H1 (cell line): Measurements from ENCODE around the gene NSA2.

Source experiments
- FOSL1 ChIP-seq: IDR thresholded peaks from 2 replicates; pipeline ENCODE4 v1.6.1; 2011; ENCODE audit warnings: mild to moderate bottlenecking, low read depth, low read length, moderate library complexity; ENCODE audit not compliant: insufficient read depth
- POLR2A ChIP-seq, 2 experiments: IDR thresholded peaks; 1 replicate in 1 of 2; 2 replicates in 1 of 2; pipeline ENCODE4 v1.6.1; 2011; ENCODE audit warnings: low read depth in 2 of 2, low read length in 2 of 2, mild to moderate bottlenecking in 2 of 2; ENCODE audit errors: control extremely low read depth in 1 of 2
- TEAD4 ChIP-seq: IDR thresholded peaks from 2 replicates; pipeline ENCODE4 v1.6.1; 2012; ENCODE audit warnings: low read depth, low read length, inconsistent platforms, mixed read lengths
- TF ChIP-seq, protein P1 (sequence below), 3 experiments: IDR thresholded peaks; 1 replicate in 2 of 3; 2 replicates in 1 of 3; pipeline versions ENCODE4 v1.5.1 to v1.6.1; 2011; ENCODE audit warnings: low read length in 3 of 3, mild to moderate bottlenecking in 3 of 3, inconsistent platforms in 2 of 3, low read depth in 1 of 3, moderate library complexity in 1 of 3; ENCODE audit not compliant: insufficient read depth in 1 of 3; ENCODE audit errors: control extremely low read depth in 1 of 3

DNA sequence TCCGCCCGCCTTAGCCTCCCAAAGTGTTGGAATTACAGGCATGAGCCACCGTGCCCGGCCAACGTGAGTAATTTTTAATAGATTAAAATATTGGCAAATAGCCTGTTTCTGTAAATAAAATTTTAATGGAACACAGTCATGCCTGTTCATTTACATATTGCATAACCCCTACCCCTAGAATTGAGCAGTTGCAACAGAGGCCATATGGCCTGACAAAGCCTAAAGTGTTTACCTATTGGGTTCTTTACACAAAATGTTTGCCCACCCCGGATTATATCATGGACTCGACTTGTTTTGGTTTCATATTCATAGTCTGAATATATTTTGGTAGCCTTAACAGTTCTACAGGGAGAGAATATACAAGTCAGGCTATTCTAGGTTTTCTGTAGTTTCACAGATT lies 5.3 kb downstream of the NSA2 start:
- TF ChIP-seq TEAD4 (no peak), POLR2A (IDR thresholded peaks at IDR 0.05; ENCODE audit: control extremely low read depth in 1 of 2, low read depth in 2 of 2, low read length in 2 of 2) (no peak; a peak in 1 of 3 replicates), FOSL1 (no peak)
- TF ChIP-seq, protein P1, sequence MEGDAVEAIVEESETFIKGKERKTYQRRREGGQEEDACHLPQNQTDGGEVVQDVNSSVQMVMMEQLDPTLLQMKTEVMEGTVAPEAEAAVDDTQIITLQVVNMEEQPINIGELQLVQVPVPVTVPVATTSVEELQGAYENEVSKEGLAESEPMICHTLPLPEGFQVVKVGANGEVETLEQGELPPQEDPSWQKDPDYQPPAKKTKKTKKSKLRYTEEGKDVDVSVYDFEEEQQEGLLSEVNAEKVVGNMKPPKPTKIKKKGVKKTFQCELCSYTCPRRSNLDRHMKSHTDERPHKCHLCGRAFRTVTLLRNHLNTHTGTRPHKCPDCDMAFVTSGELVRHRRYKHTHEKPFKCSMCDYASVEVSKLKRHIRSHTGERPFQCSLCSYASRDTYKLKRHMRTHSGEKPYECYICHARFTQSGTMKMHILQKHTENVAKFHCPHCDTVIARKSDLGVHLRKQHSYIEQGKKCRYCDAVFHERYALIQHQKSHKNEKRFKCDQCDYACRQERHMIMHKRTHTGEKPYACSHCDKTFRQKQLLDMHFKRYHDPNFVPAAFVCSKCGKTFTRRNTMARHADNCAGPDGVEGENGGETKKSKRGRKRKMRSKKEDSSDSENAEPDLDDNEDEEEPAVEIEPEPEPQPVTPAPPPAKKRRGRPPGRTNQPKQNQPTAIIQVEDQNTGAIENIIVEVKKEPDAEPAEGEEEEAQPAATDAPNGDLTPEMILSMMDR (IDR thresholded peaks at IDR 0.05; ENCODE audit: control extremely low read depth in 1 of 3, insufficient read depth in 1 of 3, low read depth in 1 of 3, low read length in 3 of 3), result no peak
